GM19025 (cell line): ENCODE measurements around the gene HHIPL2.

Experiments
- ATAC-seq: cut with Tn5 transposase; IDR thresholded peaks from one replicate; pipeline ENCODE4 v1.9.1; 2021; ENCODE audit warnings: mild to moderate bottlenecking, low read depth, moderate library complexity; ENCODE audit not compliant: unreplicated experiment

Gene HHIPL2

GRCh38 chr1:222547944-222548671 is at the start of gene HHIPL2:
Gene HHIPL2 (minus strand): TSS chr1:222548104. CDS start chr1:222548044, 60 bp downstream.
- ATAC-seq: no peak

- no peak for ATAC-seq
Measured at GRCh38 chr1:222596696-222597095, 48.8 kb upstream of the HHIPL2 start.

DNA sequence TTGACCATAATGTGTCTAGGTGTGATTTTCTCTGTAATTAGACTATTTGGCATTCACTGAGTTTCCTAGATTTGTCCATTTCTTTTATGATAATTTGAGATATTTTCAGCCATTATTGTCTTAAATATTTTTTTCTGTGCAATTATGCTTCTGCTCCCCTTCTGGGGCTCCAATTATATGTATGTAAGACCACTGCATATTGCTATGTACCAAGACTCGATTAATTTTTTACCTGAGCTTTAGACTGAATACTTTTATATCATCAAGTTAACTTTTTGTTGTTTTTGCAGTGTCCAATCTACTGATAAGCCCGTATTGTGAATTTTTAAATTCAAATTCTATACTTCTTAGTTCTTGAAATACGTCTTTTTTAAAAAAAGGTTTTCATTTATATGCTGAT is 46.9 kb upstream of the HHIPL2 start:
- ATAC-seq: no peak

- ATAC-seq: no peak
Measured at GRCh38 chr1:222592171-222592570, 44.3 kb upstream of the HHIPL2 start.

GRCh38 chr1:222589462-222590302 is 41.8 kb upstream of the HHIPL2 start, which contains the start of gene TAF1A:
Gene TAF1A (minus strand): TSS chr1:222589933.
- ATAC-seq: peak; percentile 99

- ATAC-seq: no peak
Measured at GRCh38 chr1:222588135-222588534, 40.2 kb upstream of the HHIPL2 start.

GRCh38 chr1:222586842-222587241 is 38.9 kb upstream of the HHIPL2 start:
- no peak for ATAC-seq

DNA sequence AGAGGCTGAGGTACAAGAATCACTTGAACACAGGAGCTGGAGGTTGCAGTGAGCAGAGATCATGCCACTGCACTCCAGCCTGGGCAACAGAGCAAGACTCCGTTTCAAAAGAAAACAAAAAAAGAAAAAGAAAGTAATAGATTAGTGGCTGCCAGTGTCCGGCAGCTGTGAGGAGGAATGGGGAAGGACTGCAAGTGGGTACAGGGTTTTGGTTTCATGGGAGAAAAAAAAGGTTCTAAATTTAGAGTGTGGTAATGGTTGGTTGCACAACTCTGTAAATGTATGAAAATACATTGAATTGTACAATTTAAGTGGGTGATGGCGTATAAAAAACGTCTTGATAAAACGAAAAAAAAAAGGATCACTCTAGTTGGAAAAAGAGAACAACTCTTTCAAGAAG is 35.2 kb upstream of the HHIPL2 start:
- ATAC-seq: peak; percentile 89

DNA sequence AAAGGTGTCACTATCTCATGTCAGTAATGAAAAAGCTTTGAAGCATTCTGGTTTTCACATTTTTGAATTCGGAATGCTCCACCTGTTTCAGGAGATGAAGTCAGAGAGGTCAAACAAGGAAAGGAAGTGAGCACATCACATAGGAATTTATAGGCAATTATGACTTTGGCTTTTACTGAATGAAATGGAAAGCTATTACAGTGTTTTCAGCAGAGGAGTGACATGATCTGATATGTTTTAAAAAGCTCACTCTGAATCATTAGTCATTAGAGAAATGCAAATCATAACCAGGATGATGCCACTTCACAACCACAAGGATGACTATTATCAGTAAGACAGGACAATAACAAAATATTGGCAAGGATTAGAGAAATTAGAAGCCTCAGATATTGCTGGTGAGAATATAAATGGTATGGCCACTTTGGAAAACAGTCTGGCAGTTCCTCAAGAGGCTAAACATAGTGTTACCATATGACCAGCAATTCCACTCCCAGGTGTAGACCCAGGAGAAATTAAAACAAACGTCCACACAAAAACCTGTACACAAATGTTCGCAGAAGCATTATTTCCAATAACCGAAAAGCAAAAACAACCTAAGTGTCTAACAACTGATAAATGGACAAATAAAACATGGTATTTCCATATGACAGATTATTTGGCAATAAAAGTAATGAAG is 34.3 kb upstream of the HHIPL2 start:
- no peak for ATAC-seq

GRCh38 chr1:222579316-222579715 is 31.4 kb upstream of the HHIPL2 start:
- no peak for ATAC-seq

GRCh38 chr1:222570837-222571236 is 22.9 kb upstream of the HHIPL2 start:
- ATAC-seq: no peak

- ATAC-seq: no peak
Measured at GRCh38 chr1:222561656-222562055, 13.8 kb upstream of the HHIPL2 start.

GRCh38 chr1:222557574-222557973 is 9.7 kb upstream of the HHIPL2 start:
- no peak for ATAC-seq

DNA sequence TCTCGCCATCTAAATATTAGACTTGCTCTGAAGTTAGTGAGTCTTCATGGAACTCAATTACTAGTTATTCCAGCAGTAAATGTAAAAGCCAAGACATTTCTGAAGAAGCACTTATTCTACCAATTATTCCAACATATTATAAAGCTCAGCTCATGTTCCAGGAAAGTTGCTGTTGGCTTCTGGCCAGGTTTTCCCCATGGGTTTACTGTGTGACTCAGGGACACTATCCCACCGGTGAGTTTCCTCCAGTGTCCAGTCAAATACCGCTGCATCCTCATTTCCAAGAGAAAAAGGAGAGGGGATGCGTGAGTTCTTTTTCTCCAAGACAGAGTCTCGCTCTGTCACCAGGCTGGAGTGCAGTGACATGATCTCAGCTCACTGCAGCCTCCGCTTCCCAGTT is 9.2 kb upstream of the HHIPL2 start:
- ATAC-seq: no peak

- no peak for ATAC-seq
Measured at GRCh38 chr1:222555992-222556615, 8.2 kb upstream of the HHIPL2 start.

DNA sequence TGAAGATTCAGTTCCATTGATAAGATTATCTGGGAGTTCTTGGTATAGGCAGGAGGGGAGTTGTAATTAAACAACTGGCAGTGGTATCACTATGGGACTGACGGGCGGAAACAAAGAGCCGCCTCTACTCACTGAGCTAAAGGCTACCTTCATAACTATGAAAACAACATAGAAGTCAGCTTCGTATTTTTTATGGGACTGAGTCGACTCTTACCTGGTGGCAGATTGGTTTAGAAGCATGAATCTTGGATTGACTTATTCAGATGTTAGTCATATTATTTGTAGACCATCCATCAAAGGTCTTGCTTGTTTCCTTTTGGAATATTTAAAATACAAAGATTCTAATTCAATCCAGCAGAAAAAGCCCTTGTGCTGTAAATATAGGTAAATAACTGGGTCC is 6.3 kb upstream of the HHIPL2 start:
- no peak for ATAC-seq

DNA sequence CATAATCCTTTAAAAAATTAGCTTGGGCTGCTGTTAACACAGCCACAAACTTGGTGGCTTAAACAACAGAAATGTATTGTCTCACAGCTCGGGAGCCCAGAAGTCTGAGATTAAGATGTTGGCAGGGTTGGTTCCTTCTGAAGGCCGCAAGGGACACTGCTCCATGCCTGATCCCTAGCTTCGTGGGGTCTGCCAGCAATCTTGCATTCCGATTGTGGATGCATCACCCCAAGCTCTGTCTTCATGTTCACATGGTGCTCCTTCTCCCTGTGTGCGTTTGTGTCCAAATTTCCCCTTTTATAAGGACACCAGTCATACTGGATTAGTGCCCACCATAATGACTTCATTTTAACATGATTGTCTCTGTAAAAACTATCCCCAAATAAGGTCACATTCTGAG is 5.0 kb upstream of the HHIPL2 start:
- no peak for ATAC-seq

GRCh38 chr1:222547260-222547614 is 667 bp downstream of the HHIPL2 start:
- ATAC-seq: no peak

DNA sequence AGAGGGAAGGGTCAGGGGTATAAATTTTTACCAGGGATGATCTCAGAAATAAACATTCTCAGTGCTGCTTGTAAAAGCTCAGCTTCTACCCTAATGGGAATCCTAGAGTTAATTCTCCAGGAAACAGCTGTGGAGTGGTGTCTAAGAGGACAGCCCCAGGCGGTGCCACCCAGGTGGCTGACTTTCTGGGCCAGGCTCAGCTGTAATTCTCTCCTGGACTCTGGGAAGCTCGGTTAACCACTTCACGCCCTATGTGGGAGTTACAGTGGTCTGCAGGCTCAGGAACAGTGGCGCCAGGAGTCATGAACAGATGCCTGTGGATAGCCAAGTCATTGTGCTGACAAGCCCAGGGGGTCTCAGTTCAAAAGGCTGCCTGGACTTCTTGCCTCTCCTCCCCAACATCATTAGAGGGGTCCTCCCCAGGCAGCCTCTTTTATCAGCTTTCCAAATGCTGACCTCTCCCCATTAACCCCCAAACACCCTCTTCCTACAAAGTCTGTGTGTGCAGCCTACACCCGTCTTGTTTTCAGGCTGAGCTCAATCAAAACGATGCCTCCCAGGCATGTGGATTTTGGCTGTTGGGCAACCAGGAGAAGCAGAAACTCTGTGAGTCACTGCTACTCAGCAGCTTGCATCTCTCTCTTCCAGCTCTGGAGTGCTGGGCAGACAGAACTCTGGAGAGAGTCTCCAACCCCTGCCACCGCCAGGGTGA is 1.2 kb downstream of the HHIPL2 start:
- no peak for ATAC-seq

DNA sequence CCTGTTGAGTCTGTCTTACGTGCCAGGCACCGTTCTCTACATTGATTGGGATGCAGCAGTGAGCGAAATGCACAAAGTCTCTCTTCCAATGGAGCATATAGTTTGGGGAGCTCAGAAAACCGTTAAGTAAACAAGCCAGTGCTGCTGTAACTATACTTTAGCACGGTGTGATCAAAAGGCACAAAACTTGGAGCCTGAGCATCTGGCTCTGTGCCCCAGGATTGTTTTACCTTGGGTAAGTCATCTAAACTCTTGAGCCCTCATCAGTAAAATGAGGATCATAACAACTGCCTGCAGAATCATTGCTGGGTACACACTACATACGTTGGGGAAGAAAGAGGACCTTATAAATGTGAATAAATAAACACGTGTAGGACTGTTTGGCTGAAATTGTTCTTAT is 1.8 kb downstream of the HHIPL2 start:
- no peak for ATAC-seq
